Neuronal stem cell (in vitro differentiated cells): ENCODE results near the gene LTBP1.

Source experiments
- DNase-seq: peaks from one replicate; pipeline ENCODE4 v3.0.0-alpha.2; 2013; ENCODE audit warnings: low spot score
- H2AFZ ChIP-seq: one replicate; pipeline ENCODE4 v1.6.1; 2013; ENCODE audit warnings: mild to moderate bottlenecking, low read length, inconsistent platforms
- H2AK5ac ChIP-seq: 2 replicates; pipeline ENCODE4 v1.6.1; 2013; ENCODE audit warnings: low read depth, mild to moderate bottlenecking, inconsistent platforms, low read length, moderate library complexity, mixed read lengths
- H2BK120ac ChIP-seq: 2 replicates; pipeline ENCODE4 v1.6.1; 2013; ENCODE audit warnings: low read depth, mild to moderate bottlenecking, inconsistent platforms, low read length, moderate library complexity, mixed read lengths
- H2BK12ac ChIP-seq: one replicate; pipeline ENCODE4 v1.6.1; 2013; ENCODE audit warnings: low read length, inconsistent platforms
- H2BK15ac ChIP-seq: 2 replicates; pipeline ENCODE4 v1.6.1; 2013; ENCODE audit warnings: mild to moderate bottlenecking, low read length, inconsistent platforms, mixed read lengths
- H2BK5ac ChIP-seq: one replicate; pipeline ENCODE4 v1.6.1; 2013; ENCODE audit warnings: inconsistent platforms, mild to moderate bottlenecking, low read length, moderate library complexity
- H3K14ac ChIP-seq: one replicate; pipeline ENCODE4 v1.6.1; 2013; ENCODE audit warnings: low read length, inconsistent platforms
- H3K18ac ChIP-seq: 2 replicates; pipeline ENCODE4 v1.6.1; 2013; ENCODE audit warnings: low read length, inconsistent platforms
- H3K23ac ChIP-seq: 2 replicates; pipeline ENCODE4 v1.6.1; 2013; ENCODE audit warnings: low read depth, mild to moderate bottlenecking, mixed read lengths, low read length, inconsistent platforms; ENCODE audit not compliant: poor library complexity
- H3K27ac ChIP-seq: replicated peaks from 3 replicates; pipeline ENCODE4 v1.5.1; 2013; ENCODE audit warnings: low read length, inconsistent platforms
- H3K27me3 ChIP-seq, 3 experiments: 2 replicates each; pipeline ENCODE4 v1.6.1; 2013; ENCODE audit warnings: low read length in 3 of 3, mild to moderate bottlenecking in 2 of 3, inconsistent platforms in 1 of 3, low read depth in 1 of 3, mixed read lengths in 1 of 3, moderate library complexity in 1 of 3; ENCODE audit not compliant: control insufficient read depth in 3 of 3, insufficient read depth in 3 of 3
- H3K36me3 ChIP-seq, 2 donors: replicated peaks in 1 of 2; 2 replicates each; pipeline ENCODE4 v1.6.1; 2013; ENCODE audit warnings: low read length in 2 of 2; ENCODE audit not compliant: control insufficient read depth in 2 of 2, insufficient read depth in 2 of 2
- H3K4ac ChIP-seq: 2 replicates; pipeline ENCODE4 v1.6.1; 2013; ENCODE audit warnings: inconsistent platforms, mild to moderate bottlenecking, low read length, moderate library complexity
- H3K4me1 ChIP-seq, 2 donors: 1 replicate in 1 of 2; 2 replicates in 1 of 2; pipeline ENCODE4 v1.6.1; 2013; ENCODE audit warnings: low read length in 2 of 2, low read depth in 1 of 2; ENCODE audit not compliant: control insufficient read depth in 2 of 2, insufficient read depth in 1 of 2
- H3K4me2 ChIP-seq: one replicate; pipeline ENCODE4 v1.6.1; 2013; ENCODE audit warnings: mild to moderate bottlenecking, low read length, inconsistent platforms; ENCODE audit not compliant: insufficient read depth, poor library complexity, severe bottlenecking
- H3K4me3 ChIP-seq, 2 donors: 2 replicates each; pipeline ENCODE4 v1.5.1; 2013; ENCODE audit warnings: low read length in 2 of 2, mild to moderate bottlenecking in 2 of 2, inconsistent platforms in 1 of 2, moderate library complexity in 1 of 2
- H3K79me1 ChIP-seq: one replicate; pipeline ENCODE4 v1.6.1; 2013; ENCODE audit warnings: low read depth, mild to moderate bottlenecking, inconsistent platforms, low read length, moderate library complexity
- H3K9ac ChIP-seq: one replicate; pipeline ENCODE4 v1.6.1; 2013; ENCODE audit warnings: mild to moderate bottlenecking, low read depth, low read length, inconsistent platforms; ENCODE audit not compliant: poor library complexity
- H3K9me3 ChIP-seq, 2 donors: replicated peaks in 1 of 2; 2 replicates each; pipeline versions ENCODE3 to v1.6.1; 2013; ENCODE audit warnings: low read length in 2 of 2, mild to moderate bottlenecking in 2 of 2, inconsistent platforms in 1 of 2, low read depth in 1 of 2, mixed read lengths in 1 of 2, moderate library complexity in 1 of 2; ENCODE audit not compliant: control insufficient read depth in 2 of 2, insufficient read depth in 1 of 2
- H4K8ac ChIP-seq: one replicate; pipeline ENCODE4 v1.6.1; 2013; ENCODE audit warnings: low read depth, mild to moderate bottlenecking, inconsistent platforms, low read length, moderate library complexity
- H4K91ac ChIP-seq: one replicate; pipeline ENCODE4 v1.6.1; 2013; ENCODE audit warnings: low read length, low read depth, mild to moderate bottlenecking, inconsistent platforms; ENCODE audit not compliant: poor library complexity
- WGBS, 2 donors: extraction: QIAGEN DNeasy Blood & Tissue Kit; methylation state at CpG; one replicate each; pipeline ENCODE4 v1.1.7; 2013; ENCODE audit warnings: missing lambda C conversion rate in 2 of 2, mixed read lengths in 1 of 2; ENCODE audit not compliant: insufficient read length in 2 of 2, insufficient replicate concordance in 1 of 2; ENCODE audit errors: extremely low coverage in 2 of 2; 5-methylcytosine and 5-hydroxymethylcytosine counted together

LTBP1 gene

GRCh38 chr2:33304032-33304864 is 357.5 kb downstream of the LTBP1 start:
- WGBS, 2 donors, result no CpG with 5 or more reads among the region's 10 CpGs
- no peak for DNase-seq
- Histone ChIP-seq H3K36me3 (peaks cover 0 to 10% of the 10 kb centered on the region in 2 donors), H3K79me1 (no peaks in the 10 kb centered on the region), H3K9ac (no peak overlapping the region), H3K27me3 (no peaks in the 10 kb centered on the region), H3K23ac (no peak overlapping the region), H3K9me3 (peaks cover 0 to 1% of the 10 kb centered on the region in 2 donors), H3K18ac (no peak overlapping the region), H3K4me3 (no peak overlapping the region), H3K27ac (no peak overlapping the region), H2AFZ (no peak overlapping the region), H4K91ac (no peak overlapping the region), H3K4ac (no peak overlapping the region), H2BK5ac (no peak overlapping the region), H2BK12ac (no peak overlapping the region), H3K14ac (no peak overlapping the region), H3K4me1 (peaks cover 0 to 3% of the 10 kb centered on the region in 2 donors), H2AK5ac (no peak overlapping the region), H2BK120ac (no peak overlapping the region), H2BK15ac (no peak overlapping the region), H3K4me2 (no peak overlapping the region), H4K8ac (no peak overlapping the region)

- H3K9ac ChIP-seq, result no peak overlapping the region
- no peak overlapping the region for H3K27ac ChIP-seq
- H3K79me1 ChIP-seq, result no peaks in the 10 kb centered on the region
- DNase-seq, result no peak
- no peak overlapping the region for H3K23ac ChIP-seq
- no peak overlapping the region for H2BK15ac ChIP-seq
- no peak overlapping the region for H2BK120ac ChIP-seq
- no peak overlapping the region for H3K14ac ChIP-seq
- WGBS, 2 donors, result no CpG with 5 or more reads among the region's 9 CpGs
- no peak overlapping the region for H3K4ac ChIP-seq
- H3K4me1 ChIP-seq, result peaks cover 0 to 3% of the 10 kb centered on the region in 2 donors
- H2AFZ ChIP-seq, result no peak overlapping the region
- H3K4me2 ChIP-seq, result no peak overlapping the region
- H4K8ac ChIP-seq, result no peak overlapping the region
- H3K9me3 ChIP-seq, result peaks cover 0 to 1% of the 10 kb centered on the region in 2 donors
- H4K91ac ChIP-seq, result no peak overlapping the region
- no peak overlapping the region for H2BK5ac ChIP-seq
- no peaks in the 10 kb centered on the region for H3K27me3 ChIP-seq
- H3K4me3 ChIP-seq, result no peak overlapping the region
- peaks cover 0 to 6% of the 10 kb centered on the region in 2 donors for H3K36me3 ChIP-seq
- H2BK12ac ChIP-seq, result no peak overlapping the region
- H2AK5ac ChIP-seq, result no peak overlapping the region
- H3K18ac ChIP-seq, result no peak overlapping the region
These were observed 361.0 kb downstream of the LTBP1 start for GRCh38 chr2:33307659-33308270.

GRCh38 chr2:33312355-33312754 is 365.6 kb downstream of the LTBP1 start:
- no peak overlapping the region for H4K8ac ChIP-seq
- no peak overlapping the region for H3K18ac ChIP-seq
- H3K14ac ChIP-seq, result no peak overlapping the region
- no peak overlapping the region for H2AK5ac ChIP-seq
- H3K9ac ChIP-seq, result no peak overlapping the region
- no peak overlapping the region for H2BK12ac ChIP-seq
- no peak overlapping the region for H3K4ac ChIP-seq
- H4K91ac ChIP-seq, result no peak overlapping the region
- no peak overlapping the region for H3K27ac ChIP-seq
- H3K9me3 ChIP-seq, result peaks cover 0 to 2% of the 10 kb centered on the region in 2 donors
- no peak overlapping the region for H2BK5ac ChIP-seq
- H3K4me3 ChIP-seq, result no peak overlapping the region
- H3K4me1 ChIP-seq, result no peaks in the 10 kb centered on the region
- DNase-seq, result no peak
- no peak overlapping the region for H2BK15ac ChIP-seq
- H3K23ac ChIP-seq, result no peak overlapping the region
- H3K79me1 ChIP-seq, result no peaks in the 10 kb centered on the region
- H3K36me3 ChIP-seq, result peaks cover 0 to 2% of the 10 kb centered on the region in 2 donors
- H2AFZ ChIP-seq, result no peak overlapping the region
- no CpG with 5 or more reads among the region's 4 CpGs for WGBS, 2 donors
- no peak overlapping the region for H2BK120ac ChIP-seq
- no peak overlapping the region for H3K4me2 ChIP-seq
- no peaks in the 10 kb centered on the region for H3K27me3 ChIP-seq

- Histone ChIP-seq H3K36me3 (peaks cover 0 to 2% of the 10 kb centered on the region in 2 donors), H4K8ac (no peak overlapping the region), H2BK12ac (no peak overlapping the region), H3K14ac (no peak overlapping the region), H3K18ac (no peak overlapping the region), H2BK5ac (no peak overlapping the region), H3K4me3 (no peak overlapping the region), H3K9ac (no peak overlapping the region), H2AK5ac (no peak overlapping the region), H3K9me3 (peaks cover 0 to 2% of the 10 kb centered on the region in 2 donors), H3K79me1 (no peaks in the 10 kb centered on the region), H3K23ac (no peak overlapping the region), H3K4ac (no peak overlapping the region), H2BK120ac (no peak overlapping the region), H4K91ac (no peak overlapping the region), H3K4me2 (no peak overlapping the region), H3K27ac (no peak overlapping the region), H2AFZ (no peak overlapping the region), H3K4me1 (no peaks in the 10 kb centered on the region), H3K27me3 (no peaks in the 10 kb centered on the region), H2BK15ac (no peak overlapping the region)
- DNase-seq, result no peak
- WGBS, 2 donors, result no CpG with 5 or more reads among the region's 3 CpGs
These were observed 366.3 kb downstream of the LTBP1 start for GRCh38 chr2:33313039-33313438.
